GM18526 (cell line): ENCODE data around the gene TUBB6.

ENCODE experiments used
- POLR2A ChIP-seq: IDR thresholded peaks from 3 replicates; pipeline ENCODE4 v1.6.1; 2011; ENCODE audit not compliant: insufficient read length; ENCODE audit errors: extremely low read depth

Gene TUBB6

GRCh38 chr18:12283256-12283655 lies 24.8 kb upstream of the TUBB6 start:
- no peak for TF ChIP-seq POLR2A

DNA sequence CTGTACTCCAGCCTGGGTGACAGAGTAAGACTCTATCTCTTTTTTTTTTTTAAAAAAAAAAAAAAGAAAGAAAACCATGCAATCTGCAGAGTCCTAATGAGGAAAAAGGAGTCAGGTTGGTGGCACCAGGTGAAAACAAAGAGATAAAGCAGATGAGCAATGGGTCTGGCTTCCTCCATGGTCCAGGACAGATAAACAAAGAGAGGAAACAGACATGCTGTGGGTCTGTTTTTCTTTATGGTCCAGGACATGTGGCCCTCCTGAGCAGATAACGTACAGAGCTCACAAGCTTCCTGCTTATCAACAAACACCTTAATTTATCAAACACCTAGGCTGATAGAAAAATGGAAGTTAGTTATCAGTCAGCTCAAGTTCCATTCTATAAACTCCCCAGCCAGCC lies 24.4 kb upstream of the TUBB6 start:
- TF ChIP-seq POLR2A = no peak

DNA sequence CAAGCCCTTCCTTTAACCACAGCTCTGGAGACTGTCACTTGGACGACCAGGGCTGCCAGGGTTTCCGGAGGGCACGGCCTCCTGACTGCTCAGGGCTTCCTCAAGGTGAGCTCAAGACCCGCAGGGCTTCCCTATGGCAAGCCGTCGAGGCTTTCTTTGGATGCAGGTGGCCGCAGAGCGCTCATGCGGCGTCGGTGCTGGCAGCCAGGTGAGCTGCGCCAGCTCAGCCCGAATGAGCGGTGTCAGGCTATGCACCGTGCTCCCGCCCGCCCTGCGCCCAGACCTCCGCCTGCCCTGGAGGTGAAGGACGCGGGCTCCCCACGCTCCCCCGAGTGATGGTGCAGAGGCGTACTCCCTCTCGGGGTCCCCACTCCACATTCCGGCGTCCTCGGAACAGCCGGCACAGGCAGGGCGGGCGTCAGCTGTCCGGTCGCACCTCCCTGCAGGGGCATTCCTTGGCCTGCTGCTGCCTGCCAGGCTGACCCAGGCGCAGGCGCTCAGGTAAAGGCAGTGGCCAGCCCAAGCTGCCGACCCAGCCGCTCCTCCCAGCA lies 20.8 kb upstream of the TUBB6 start:
- TF ChIP-seq POLR2A = no peak

GRCh38 chr18:12287684-12288402 lies 20.2 kb upstream of the TUBB6 start:
- no peak for TF ChIP-seq POLR2A

GRCh38 chr18:12288403-12288755 lies 19.7 kb upstream of the TUBB6 start:
- TF ChIP-seq POLR2A = no peak

- no peak for TF ChIP-seq POLR2A
Observed at GRCh38 chr18:12290086-12290485, 18.0 kb upstream of the TUBB6 start.

- no peak for TF ChIP-seq POLR2A
Observed at GRCh38 chr18:12291161-12291560, 16.9 kb upstream of the TUBB6 start.

GRCh38 chr18:12291690-12292089 lies 16.4 kb upstream of the TUBB6 start:
- TF ChIP-seq POLR2A = no peak

DNA sequence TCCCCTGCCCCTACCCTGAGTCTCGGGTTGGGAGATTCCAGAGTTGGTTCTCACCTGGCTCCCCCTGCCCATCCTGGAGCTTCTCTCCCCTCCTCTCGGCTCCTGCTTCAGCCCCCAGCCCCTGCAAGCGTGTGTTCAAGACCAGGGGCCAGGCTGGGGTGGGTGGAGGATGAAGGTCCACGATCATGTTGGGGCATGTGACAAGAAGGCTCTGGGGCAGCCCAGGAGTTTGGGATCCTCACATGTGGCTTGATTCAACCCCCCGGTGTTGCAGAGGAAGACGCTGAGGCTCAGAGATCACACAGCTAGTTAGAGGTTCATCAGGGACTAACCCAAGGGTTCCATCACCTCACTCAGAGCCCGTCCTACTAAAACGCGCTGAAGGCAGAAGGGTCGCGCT lies 14.2 kb upstream of the TUBB6 start:
- no peak for TF ChIP-seq POLR2A

DNA sequence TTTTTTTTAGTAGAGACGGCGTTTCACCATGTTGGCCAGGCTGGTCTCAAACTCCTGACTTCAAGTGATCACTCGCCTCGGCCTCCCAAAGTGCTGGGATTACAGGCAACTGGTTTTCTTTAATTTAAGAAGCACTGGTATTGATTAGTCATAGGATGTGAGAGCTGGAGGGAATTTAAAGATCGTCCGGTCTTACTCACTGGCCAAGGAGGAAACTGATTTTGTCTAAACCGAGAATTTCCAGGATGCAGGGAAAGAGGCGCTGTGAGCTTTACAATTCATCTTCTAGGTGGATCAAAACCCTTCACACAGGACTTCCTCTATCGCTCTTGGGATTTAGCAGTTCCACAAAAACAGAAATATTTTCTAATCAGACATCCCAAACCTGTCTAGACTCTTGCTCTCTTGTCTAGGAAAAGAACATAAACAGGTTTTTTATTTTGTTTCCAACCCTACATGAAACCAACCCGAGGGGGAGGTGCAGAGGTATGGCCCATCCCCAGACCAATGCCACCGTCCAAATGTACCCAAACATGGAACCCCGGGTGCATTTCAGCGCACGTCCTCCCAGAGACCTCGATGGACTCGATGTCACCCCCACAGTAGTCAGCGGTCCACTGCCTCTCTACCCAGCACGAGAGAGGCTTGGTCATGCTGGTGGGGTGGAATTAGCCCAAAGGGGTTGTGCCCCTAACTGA lies 12.5 kb upstream of the TUBB6 start:
- TF ChIP-seq POLR2A = no peak

DNA sequence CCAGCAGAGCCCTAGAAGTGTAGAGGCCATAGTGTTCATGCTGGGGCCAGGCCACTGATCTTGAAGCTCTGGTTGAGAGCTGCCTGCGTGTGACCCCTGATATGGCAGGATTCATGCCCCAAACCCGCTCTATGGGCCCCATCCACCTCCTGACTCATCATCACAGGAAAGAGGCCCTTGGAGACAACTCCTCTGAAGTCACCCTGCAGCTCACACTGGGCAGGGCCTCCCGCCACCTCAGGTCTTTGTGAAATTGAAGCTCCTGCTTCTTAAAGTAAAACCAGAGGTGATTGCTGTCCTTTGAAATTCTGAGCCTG lies 12.0 kb upstream of the TUBB6 start:
- TF ChIP-seq POLR2A = no peak

DNA sequence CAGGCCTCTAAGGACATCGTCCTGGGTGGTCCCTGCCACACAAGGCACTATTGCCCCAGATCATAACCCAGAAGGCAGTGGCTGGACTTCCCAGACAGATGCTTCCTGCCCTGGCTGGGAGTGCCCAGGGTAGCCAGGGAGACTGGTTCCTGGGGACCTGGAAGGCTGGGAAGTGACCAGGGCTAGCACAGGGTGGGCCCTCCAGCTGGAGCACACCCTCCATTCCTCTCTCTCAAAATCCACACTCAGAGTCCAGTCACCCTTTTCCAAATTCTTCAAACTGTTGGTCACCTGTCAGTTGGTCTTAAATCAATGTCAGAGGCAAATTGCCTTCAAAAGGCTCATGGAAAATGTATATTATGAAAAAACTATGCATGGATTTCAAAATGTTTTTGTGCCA lies 11.6 kb upstream of the TUBB6 start:
- TF ChIP-seq POLR2A = no peak

DNA sequence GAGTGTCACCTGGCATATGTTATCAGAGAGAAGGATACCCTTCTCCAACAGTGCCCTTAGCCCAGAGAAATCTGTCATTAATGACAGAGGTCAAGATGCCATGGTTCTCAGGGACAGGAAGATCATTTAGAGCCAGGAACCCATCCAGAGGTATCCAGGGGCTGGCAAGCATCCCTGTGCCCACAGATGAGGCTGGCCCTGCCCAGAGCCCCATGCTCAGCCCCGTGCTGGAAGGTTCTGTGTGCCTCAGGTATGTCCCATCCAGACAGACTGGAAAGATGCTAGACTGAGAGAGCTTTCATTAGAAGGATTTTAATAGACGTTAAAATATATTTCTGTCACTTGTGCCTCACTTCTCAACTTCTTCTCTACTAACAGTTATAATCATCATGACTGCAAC lies 8.2 kb upstream of the TUBB6 start:
- TF ChIP-seq POLR2A = no peak

GRCh38 chr18:12301263-12302005 lies 6.6 kb upstream of the TUBB6 start:
- no peak for TF ChIP-seq POLR2A

GRCh38 chr18:12302391-12303147 lies 5.5 kb upstream of the TUBB6 start:
- no peak for TF ChIP-seq POLR2A
